GM18502 (cell line): ENCODE results near the gene ABCC10.
"Not testable (repeated sequence)": the region's sequence is repeated elsewhere in the genome, so short reads cannot be mapped to it uniquely, and the experiment has no call there.

ENCODE experiments used
- ATAC-seq: cut with Tn5 transposase; IDR thresholded peaks from one replicate; pipeline ENCODE4 v1.9.1; 2021; ENCODE audit warnings: mild to moderate bottlenecking; ENCODE audit not compliant: unreplicated experiment, poor library complexity

The ABCC10 gene, protein sequence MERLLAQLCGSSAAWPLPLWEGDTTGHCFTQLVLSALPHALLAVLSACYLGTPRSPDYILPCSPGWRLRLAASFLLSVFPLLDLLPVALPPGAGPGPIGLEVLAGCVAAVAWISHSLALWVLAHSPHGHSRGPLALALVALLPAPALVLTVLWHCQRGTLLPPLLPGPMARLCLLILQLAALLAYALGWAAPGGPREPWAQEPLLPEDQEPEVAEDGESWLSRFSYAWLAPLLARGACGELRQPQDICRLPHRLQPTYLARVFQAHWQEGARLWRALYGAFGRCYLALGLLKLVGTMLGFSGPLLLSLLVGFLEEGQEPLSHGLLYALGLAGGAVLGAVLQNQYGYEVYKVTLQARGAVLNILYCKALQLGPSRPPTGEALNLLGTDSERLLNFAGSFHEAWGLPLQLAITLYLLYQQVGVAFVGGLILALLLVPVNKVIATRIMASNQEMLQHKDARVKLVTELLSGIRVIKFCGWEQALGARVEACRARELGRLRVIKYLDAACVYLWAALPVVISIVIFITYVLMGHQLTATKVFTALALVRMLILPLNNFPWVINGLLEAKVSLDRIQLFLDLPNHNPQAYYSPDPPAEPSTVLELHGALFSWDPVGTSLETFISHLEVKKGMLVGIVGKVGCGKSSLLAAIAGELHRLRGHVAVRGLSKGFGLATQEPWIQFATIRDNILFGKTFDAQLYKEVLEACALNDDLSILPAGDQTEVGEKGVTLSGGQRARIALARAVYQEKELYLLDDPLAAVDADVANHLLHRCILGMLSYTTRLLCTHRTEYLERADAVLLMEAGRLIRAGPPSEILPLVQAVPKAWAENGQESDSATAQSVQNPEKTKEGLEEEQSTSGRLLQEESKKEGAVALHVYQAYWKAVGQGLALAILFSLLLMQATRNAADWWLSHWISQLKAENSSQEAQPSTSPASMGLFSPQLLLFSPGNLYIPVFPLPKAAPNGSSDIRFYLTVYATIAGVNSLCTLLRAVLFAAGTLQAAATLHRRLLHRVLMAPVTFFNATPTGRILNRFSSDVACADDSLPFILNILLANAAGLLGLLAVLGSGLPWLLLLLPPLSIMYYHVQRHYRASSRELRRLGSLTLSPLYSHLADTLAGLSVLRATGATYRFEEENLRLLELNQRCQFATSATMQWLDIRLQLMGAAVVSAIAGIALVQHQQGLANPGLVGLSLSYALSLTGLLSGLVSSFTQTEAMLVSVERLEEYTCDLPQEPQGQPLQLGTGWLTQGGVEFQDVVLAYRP (N-terminal part only)

DNA sequence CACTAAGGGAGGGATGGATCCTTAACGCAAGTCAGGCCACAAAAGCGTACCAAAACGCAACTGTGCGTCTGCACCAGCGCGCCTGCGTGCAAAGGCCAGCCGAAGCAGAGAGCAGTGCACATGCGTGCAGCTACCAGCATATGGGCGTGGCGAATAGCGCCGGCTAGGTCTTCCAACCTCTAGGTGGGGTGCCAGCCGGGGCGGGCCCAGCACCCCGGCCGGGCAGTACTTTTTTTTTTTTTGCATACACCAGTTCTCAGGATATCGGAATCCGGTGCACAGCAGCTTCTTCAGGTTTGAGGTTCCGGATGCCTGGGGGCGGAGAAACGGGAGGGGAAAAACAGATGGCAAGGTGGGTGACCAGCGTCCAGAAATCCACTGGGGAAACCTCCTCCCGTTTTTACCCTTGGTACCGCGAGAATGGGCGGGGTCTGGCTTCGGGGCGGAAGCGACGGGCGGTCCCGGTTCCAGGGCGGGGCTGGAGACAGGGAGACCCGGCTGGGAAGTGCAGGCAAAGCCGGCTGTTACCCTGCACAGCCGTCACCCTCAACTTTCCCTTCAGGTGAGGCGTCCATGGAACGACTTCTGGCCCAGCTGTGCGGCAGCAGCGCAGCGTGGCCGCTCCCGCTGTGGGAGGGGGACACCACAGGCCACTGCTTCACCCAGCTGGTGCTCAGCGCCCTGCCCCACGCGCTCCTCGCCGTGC lies at the start of gene ABCC10:
ABCC10 (plus strand) TSS at position 136 of the 706 bp plus-strand sequence; CDS start at position 574, 438 bp downstream.
- peak; percentile 91 for ATAC-seq

DNA sequence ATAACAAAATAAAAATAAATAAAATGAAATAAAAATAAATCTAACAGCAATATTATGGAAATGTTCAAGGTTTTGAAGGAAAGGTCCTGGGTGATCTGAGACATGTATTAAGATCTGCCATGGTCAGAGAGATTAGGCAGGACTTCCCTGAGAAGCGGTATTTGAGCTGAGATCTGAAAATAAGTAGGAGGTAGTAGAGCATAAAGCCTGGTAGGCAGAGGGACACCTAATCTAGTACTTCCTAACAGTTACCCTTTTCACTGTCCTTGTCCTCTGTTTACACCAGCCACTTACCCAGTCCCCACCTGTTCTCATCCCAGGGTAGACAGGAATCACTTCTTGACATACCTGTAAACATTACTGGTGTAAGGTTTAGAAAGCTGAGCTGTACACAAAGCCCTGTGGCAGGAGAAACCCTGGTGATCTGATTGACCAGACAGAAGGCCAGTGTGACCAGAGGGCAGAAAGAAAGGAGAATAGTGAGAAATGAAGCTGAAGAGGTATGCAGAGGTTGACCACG lies 49.6 kb upstream of the ABCC10 start:
- ATAC-seq = no peak

DNA sequence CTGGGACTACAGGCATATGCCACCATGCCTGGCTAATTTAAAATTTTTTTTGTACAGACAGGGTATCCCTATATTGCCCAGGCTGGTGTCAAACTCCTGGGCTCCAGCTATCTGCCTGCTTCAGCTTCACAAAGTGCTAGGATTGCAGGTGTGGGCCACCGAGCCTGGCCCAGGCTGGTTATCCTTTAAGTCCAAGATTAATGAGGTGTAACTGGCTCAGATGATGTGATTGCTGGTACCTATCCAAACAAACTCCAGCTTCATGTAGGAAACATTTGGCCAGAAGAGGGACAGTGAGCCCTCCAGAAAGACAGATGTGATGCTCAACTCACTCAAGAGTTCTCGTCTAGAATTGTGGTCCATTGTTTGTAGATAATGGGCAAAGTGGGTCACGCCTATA lies 48.7 kb upstream of the ABCC10 start:
- no peak for ATAC-seq

DNA sequence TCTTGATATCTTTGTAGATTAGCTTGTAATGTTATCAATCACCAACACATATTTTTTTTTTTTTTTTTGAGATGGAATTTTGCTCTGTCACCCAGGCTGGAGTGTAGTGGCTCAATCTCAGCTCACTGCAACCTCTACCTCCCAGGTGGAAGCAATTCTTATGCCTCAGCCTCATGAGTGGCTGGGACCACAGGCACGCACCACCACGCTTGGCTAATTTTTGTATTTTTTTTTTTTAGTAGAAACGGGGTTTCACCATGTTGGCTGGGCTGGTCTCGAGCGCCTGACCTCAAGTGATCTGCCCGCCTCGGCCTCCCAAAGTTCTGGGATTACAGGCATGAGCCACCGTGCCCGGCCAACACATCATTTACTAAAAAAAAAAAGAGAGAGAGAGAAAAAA lies 46.5 kb upstream of the ABCC10 start:
- ATAC-seq = not testable (repeated sequence)

DNA sequence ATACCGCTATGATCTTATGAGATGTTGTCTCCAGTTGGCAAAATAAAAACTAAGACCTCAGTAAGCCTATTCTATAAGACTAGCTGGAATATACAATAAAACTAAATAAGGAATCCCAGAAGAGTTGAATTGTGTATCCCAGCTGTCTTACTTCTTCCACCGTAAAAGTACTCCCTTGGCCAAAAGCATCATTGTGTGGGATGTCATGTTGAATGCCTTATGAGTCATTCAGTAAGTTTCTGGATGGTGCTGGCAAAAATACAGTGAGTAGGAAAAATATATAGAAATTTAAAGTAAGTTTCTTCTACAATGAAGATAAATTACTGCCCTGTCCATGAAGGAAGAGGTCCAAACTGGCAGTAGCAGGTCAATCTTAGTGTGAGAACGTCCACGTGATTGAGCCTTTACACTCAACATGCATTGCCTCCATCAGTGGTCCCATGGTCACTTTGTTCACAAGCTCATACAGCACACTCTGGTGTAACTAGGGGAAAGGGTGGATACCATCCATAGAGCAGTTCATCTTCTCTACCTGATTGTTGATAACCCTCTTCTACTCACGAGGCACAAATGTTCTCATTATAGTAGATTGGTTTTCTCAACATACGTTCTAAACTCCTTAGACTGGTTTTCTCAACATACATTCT lies 44.2 kb upstream of the ABCC10 start:
- peak; percentile 34 for ATAC-seq

DNA sequence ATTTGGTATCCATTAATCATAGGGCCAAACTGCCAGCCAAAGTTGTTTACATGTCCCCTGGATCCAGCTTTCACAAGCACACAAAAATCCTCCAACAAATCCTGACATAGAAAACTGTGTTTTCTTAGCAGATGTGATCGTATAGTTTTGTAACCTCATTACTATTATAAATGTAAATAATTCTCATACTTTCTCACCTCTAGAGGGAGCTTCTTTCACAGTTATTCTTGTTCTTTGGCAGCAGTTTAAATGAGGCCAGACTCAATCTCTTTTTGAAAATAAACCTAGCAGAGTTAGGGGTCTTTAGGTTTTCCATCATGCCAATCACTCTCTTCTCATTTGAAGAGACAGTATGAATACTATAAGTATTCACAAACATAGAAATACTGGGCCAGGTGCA lies 40.8 kb upstream of the ABCC10 start:
- ATAC-seq = no peak

DNA sequence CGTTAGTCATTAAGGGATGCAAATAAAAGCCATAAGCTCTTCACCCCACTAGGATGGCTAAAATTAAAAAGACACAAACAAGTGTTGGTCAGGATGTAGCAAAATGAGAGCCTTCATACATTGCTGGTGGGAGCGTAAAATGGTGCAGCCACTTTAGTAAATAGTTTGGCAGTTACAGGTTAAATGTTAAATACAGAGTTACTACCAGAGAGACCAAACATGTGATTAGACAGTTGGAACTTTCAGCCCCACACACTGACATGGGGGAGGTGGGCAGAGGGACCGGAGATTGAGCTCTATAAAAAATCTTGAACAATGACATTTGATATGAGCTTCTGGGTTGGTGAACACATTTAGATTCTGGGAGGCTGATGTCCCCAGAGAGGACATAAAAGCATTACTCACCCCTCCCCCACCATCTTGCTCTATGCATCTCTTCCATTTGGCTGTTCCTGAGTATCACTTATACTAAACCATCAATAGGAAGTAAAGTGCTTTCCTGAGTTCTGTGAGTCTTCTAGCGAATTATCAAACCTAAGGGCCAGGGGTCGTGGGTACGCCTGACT lies 37.5 kb upstream of the ABCC10 start:
- ATAC-seq = no peak

DNA sequence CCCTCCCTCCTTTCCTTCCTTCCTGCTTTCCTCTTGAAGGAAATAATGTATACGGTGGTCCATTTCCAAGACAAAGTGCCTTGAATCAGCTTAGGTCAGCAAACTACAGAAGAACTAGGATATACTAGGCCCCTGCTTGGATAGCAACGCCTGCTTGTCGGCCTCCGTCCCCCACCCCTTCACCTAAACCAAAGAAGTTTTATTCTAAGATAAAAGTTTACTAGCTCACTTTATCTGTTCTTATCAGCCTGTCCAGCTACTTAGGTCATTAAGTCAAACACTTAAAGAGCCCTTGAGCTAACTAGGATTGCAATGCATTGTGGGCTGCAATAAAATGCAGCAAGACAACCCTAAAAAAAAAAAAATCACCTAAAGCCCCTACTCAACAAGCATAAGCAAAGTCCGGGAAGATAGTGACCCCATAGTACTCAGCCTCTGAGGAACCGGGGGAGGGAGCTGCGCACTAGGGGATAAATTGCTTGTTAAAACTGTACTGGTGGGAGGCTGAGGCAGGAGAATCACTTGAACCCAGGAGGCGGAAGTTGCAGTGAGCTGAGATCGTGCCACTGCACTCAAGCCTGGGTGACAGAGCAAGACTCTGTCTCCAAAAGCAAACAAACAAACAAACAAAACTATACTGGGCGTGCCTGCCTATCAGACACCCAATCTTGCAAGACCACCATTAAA lies 36.4 kb upstream of the ABCC10 start:
- ATAC-seq = not testable (repeated sequence)

DNA sequence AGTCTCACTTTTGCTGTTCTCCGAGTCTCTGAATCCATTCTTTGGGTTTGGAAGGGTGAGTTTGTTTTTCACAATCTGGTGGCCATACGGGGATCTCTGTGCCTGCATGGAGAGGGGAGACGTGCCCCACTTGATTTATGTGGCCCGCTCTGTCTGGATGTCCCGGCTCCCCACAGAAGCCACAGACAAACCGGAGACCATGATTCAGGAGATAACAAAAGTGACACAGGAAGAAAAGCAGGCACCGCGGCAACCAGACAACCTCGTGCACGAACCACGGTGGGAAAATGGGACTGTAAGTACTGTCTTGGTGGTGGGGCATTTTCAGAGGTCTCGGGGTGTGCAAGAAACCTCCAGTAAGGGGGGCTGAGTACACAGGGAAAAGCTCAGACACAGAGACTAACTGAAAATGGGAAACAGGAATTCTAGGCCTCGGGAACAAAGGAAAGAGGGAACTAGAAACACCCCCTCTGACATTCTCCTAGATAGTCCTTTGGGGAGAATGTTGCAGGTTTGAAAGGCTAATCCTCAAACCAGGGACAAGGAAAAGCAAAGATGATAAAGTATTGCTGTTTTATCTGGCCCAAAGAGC lies 35.8 kb upstream of the ABCC10 start:
- no peak for ATAC-seq

DNA sequence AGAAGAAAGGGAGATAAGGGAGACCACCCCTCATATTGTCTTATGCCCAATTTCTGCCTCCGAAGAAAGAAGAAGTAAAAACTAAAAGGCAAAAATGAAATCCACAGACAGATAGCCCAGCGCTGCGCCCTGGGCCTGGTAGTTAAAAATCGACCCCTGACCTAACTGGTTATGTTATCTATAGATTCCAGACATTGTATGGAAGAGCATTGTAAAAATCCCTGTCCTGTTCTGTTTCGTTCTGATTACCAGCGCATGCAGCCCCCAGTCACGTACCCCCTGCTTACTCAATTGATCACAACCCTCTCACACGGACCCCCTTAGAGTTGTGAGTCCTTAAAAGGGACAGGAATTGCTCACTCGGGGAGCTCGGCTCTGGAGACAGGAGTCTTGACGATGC lies 34.2 kb upstream of the ABCC10 start:
- not testable (repeated sequence) for ATAC-seq

DNA sequence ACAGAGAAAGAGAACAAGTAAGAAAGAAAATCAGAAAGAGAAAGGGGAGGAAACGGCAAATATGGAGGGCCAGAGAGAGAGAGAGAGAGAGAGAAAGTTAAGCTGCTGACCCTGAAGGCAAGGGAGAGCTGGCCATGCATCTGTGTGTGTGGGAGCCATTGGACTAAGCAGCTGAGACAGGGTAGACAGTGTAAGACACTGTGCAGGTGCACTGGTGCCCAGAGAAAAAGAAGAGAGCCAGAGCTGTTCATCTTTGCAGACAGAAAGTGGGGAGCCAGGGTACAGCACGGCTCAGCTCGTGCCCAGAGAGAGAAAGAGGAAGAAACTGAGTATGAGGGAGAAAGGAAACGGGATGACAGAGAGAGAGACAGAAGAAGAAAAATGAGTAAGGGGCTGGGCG lies 33.7 kb upstream of the ABCC10 start:
- ATAC-seq = no peak

DNA sequence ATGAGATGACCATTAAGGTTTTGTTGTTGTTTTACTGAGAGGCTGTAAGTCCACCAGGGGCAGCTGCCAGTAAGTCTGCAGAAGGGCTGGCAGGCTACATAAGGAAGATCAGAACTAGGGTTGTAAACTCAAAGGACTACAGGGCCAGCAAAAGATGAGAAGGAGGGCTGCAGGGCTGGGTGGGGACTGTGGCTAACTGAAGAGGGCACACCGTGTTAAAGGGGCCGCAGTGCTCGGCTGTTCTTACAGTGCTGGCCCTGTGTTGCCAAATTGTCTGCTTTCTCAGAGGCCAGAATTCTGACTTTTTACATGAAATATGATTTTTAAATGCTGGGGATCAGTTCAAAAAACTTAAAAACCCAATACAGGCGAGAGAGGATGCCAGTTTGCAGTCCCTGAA lies 32.4 kb upstream of the ABCC10 start:
- no peak for ATAC-seq

DNA sequence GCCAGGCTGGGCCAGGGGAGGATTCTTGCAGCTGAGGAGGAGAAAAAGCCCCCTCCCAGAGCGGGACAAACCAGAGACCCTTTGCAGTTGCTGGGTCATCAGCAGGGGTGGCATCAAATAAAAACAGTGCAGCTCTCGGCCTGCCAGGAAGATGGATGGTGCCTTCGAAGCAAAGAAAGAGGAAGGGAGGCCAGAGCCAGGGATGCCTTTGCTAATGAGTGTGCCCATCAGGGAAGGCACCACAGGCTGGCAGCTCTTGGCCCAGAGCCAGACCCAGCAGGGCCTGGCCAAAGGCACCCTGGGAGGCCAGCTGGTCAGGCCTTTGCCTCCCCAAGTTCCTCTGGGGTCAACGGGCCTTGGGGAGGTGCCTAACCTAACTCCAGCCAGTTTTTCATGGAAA lies 31.6 kb upstream of the ABCC10 start:
- no peak for ATAC-seq

DNA sequence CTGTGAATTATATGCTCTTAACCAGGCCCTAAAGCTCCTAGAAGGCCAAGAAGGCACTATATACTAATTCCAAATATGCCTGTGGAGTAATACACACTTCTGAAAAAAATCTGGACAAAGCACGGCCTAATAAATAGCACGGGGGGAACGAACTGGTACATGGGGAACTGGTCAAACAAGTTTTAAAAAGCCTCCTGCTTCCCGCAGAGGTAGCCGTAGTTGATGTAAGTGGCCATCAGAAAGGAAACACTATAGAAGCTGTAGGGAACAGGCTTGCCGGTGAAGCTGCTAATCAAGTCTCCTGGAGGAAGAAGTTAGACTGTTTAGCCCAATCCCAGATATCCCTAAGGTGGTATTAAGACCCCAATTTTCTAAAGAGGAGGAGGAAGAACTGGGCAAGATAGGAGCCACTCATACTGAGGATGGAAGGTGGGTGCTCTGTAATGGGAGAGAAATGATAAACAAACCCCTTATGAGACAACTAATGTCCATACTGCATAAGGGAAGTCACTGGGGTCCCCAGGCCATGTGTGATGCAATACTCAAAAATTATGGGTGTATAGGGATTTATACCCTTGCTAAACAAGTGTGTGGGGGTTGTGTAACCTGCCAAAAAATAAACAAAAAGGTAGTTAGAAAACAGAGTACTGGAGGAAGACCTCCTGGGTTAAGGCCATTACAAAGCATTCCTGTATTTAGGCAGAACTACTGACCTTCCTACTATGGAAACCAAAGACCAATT lies 30.8 kb upstream of the ABCC10 start:
- ATAC-seq = no peak

DNA sequence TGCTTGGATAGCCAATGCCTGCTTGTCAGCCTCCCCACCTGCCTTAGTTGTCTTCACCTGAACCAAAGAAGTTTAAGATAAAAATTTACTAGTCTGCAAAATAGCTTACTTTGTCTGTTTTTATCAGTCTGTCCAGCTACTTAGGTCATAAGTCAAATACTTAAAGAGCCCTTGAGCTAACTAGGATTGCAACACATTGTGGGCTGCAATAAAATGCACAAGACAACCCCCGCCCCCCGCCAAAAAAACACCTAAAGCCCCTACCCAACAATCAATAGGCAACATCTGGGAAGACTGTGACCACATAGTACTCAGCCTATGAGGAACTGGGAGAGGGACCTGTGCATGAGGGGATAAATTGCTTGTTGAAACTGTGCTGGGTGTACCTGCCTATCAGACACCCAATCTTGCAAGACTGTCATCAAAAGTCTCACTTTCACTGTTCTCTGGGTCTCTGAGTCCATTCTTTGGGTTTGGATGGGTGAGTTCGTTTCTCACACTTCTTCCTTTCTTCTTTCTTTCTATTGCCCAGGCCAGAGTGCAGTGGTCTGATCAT lies 27.3 kb upstream of the ABCC10 start:
- ATAC-seq = no peak

DNA sequence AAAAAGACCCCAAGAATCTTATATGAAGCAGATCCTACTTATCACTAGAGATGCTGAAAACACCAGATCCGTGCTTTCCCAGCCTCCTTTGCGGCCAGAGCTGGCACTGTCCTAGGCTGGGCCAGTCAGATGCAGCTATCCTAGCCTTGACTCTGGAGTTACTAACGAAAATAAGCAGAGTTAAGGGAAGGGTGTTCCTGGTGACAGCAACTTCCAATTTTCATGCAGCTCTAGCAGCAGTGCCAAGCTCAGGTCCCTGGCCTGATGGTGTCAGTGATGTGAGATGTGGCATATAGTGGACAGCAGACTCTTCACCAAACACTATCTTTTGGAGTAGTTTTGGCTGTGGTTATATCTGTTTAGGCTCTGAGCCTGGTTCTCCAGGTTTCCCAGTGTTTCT lies 25.6 kb upstream of the ABCC10 start:
- no peak for ATAC-seq

DNA sequence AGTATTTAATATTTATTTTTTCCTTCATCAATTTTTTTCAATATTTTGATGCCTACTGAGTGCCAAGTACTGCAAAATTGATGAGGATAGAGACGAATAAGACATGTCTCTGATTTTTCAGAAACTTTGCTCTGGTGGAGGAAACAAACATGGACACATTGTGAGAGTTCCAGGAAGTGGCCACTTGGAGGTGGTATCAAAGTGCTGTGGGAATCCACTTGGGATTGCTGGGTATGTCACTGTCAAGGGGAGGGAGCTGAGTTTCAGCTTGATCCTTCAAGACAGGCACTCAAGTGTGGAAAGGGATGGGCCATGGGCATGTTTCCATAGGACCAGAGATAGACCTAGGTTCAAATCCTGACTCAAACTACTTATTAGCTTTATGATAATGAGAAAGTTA lies 24.5 kb upstream of the ABCC10 start:
- ATAC-seq = no peak
